HEK293 (cell line): Measurements from ENCODE around the gene SP2.
A peak's percentile ranks its signal among the peaks of the same experiment; 100 is the strongest.

Experiments used
- CTCF ChIA-PET: fragments of 350-600 bp; formaldehyde crosslinking; extraction: SDS; loops from one replicate; lab custom pipeline; 2021; ENCODE audit warnings: antibody characterized with exemption; lab: Yijun Ruan, JAX
- POLR2A ChIA-PET: fragments of 300-600 bp; formaldehyde crosslinking; extraction: SDS; loops from one replicate; lab custom pipeline; 2020; ENCODE audit warnings: antibody characterized with exemption, inconsistent platforms; lab: Yijun Ruan, JAX
- H3K27ac ChIP-seq: fragments of 200-500 bp; sonication (Bioruptor generic); 2 replicates; pipeline ENCODE4 v1.5.1; 2014; ENCODE audit warnings: low read depth, low read length, control low read depth, inconsistent platforms; ENCODE audit errors: extremely low read depth
- H3K36me3 ChIP-seq, 2 experiments: fragments of 200-500 bp in 1 of 2; sonication (Bioruptor generic) in 1 of 2; 1 replicate in 1 of 2; 2 replicates in 1 of 2; pipeline ENCODE4 v1.5.1; 2014 to 2017; ENCODE audit warnings: inconsistent platforms in 2 of 2, low read length in 2 of 2; ENCODE audit not compliant: control insufficient read depth in 2 of 2, insufficient read depth in 1 of 2
- H3K4me1 ChIP-seq: fragments of 200-500 bp; sonication (Bioruptor generic); 2 replicates; pipeline ENCODE4 v1.5.1; 2014; ENCODE audit warnings: mild to moderate bottlenecking, low read length, inconsistent platforms; ENCODE audit not compliant: control insufficient read depth, insufficient read depth
- H3K4me3 ChIP-seq: 2 replicates; pipeline ENCODE4 v1.5.1; 2011; ENCODE audit warnings: low read depth, mild to moderate bottlenecking, control low read depth, low read length, moderate library complexity
- H3K9me3 ChIP-seq: fragments of 200-500 bp; sonication (Bioruptor generic); 2 replicates; pipeline ENCODE4 v1.5.1; 2014; ENCODE audit warnings: low read depth, low read length, inconsistent platforms; ENCODE audit not compliant: control insufficient read depth, insufficient read depth
- BCL11A ChIP-seq: fragments of 450-650 bp; formaldehyde crosslinking; IDR thresholded peaks from 2 replicates; pipeline ENCODE4 v1.5.1; 2016; ENCODE audit warnings: low read depth, missing biosample characterization, missing genetic modification characterization
- GLI4 ChIP-seq: fragments of 450-650 bp; formaldehyde crosslinking; IDR thresholded peaks from 2 replicates; pipeline ENCODE4 v1.5.1; 2016; ENCODE audit warnings: missing biosample characterization, missing genetic modification characterization
- KLF16 ChIP-seq: fragments of 450-650 bp; formaldehyde crosslinking; IDR thresholded peaks from 2 replicates; pipeline ENCODE4 v1.5.1; 2017; ENCODE audit warnings: missing biosample characterization, missing genetic modification characterization
- KLF17 ChIP-seq: fragments of 450-650 bp; formaldehyde crosslinking; IDR thresholded peaks from 2 replicates; pipeline ENCODE4 v1.5.1; 2016; ENCODE audit warnings: missing biosample characterization, missing genetic modification characterization
- ZFHX2 ChIP-seq: fragments of 450-650 bp; formaldehyde crosslinking; conservative IDR thresholded peaks from 2 replicates; pipeline ENCODE4 v1.5.1; 2016; ENCODE audit warnings: missing biosample characterization, missing genetic modification characterization
- ZNF121 ChIP-seq: fragments of 450-650 bp; formaldehyde crosslinking; IDR thresholded peaks from 2 replicates; pipeline ENCODE4 v1.5.1; 2016; ENCODE audit warnings: missing biosample characterization, missing genetic modification characterization
- ZNF140 ChIP-seq: fragments of 450-650 bp; formaldehyde crosslinking; IDR thresholded peaks from 2 replicates; pipeline ENCODE4 v1.5.1; 2016; ENCODE audit warnings: missing biosample characterization, missing genetic modification characterization
- ZNF16 ChIP-seq: fragments of 450-650 bp; formaldehyde crosslinking; IDR thresholded peaks from 2 replicates; pipeline ENCODE4 v1.5.1; 2016; ENCODE audit warnings: low read depth, missing biosample characterization, missing genetic modification characterization
- ZNF169 ChIP-seq: fragments of 450-650 bp; formaldehyde crosslinking; IDR thresholded peaks from 2 replicates; pipeline ENCODE4 v1.5.1; 2016; ENCODE audit warnings: missing biosample characterization, missing genetic modification characterization
- ZNF335 ChIP-seq: fragments of 450-650 bp; formaldehyde crosslinking; conservative IDR thresholded peaks from 2 replicates; pipeline ENCODE4 v1.5.1; 2016; ENCODE audit warnings: missing biosample characterization, missing genetic modification characterization
- ZNF341 ChIP-seq: fragments of 450-650 bp; formaldehyde crosslinking; IDR thresholded peaks from 2 replicates; pipeline ENCODE4; 2016; ENCODE audit warnings: low read depth, missing biosample characterization, missing genetic modification characterization
- ZNF391 ChIP-seq: fragments of 450-650 bp; formaldehyde crosslinking; IDR thresholded peaks from 2 replicates; pipeline ENCODE4 v1.5.1; 2016; ENCODE audit warnings: low read depth, missing biosample characterization, missing genetic modification characterization, borderline replicate concordance
- ZNF394 ChIP-seq: fragments of 450-650 bp; formaldehyde crosslinking; IDR thresholded peaks from 2 replicates; pipeline ENCODE4 v1.5.1; 2016; ENCODE audit warnings: missing biosample characterization, missing genetic modification characterization, mild to moderate bottlenecking, moderate library complexity, borderline replicate concordance
- ZNF571 ChIP-seq: fragments of 450-650 bp; formaldehyde crosslinking; IDR thresholded peaks from 2 replicates; pipeline ENCODE4 v1.5.0; 2017; ENCODE audit warnings: missing biosample characterization, missing genetic modification characterization
- ZNF621 ChIP-seq: fragments of 450-650 bp; formaldehyde crosslinking; IDR thresholded peaks from 2 replicates; pipeline ENCODE4 v1.5.1; 2017; ENCODE audit warnings: missing biosample characterization, missing genetic modification characterization
- ZNF645 ChIP-seq: fragments of 450-650 bp; formaldehyde crosslinking; IDR thresholded peaks from 2 replicates; pipeline ENCODE4; 2016; ENCODE audit warnings: missing biosample characterization, missing genetic modification characterization
- ZNF664 ChIP-seq: fragments of 450-650 bp; formaldehyde crosslinking; IDR thresholded peaks from 2 replicates; pipeline ENCODE4 v1.5.1; 2016; ENCODE audit warnings: missing biosample characterization, missing genetic modification characterization
- TF ChIP-seq, protein P1 (sequence below): fragments of 450-650 bp; formaldehyde crosslinking; IDR thresholded peaks from 2 replicates; pipeline ENCODE4 v1.5.1; 2016; ENCODE audit warnings: missing biosample characterization, missing genetic modification characterization
- TF ChIP-seq, protein P2 (sequence below): fragments of 450-650 bp; formaldehyde crosslinking; IDR thresholded peaks from 2 replicates; pipeline ENCODE4 v1.5.1; 2016; ENCODE audit warnings: missing biosample characterization, missing genetic modification characterization
- TF ChIP-seq, protein P3 (sequence below): fragments of 450-650 bp; formaldehyde crosslinking; IDR thresholded peaks from 2 replicates; pipeline ENCODE4 v1.5.1; 2016; ENCODE audit warnings: missing biosample characterization, missing genetic modification characterization

SP2 gene

GRCh38 chr17:47941246-47942095, 45.4 kb downstream of the SP2 start, which contains the start of gene PNPO (continued):
- TF ChIP-seq, protein P1, sequence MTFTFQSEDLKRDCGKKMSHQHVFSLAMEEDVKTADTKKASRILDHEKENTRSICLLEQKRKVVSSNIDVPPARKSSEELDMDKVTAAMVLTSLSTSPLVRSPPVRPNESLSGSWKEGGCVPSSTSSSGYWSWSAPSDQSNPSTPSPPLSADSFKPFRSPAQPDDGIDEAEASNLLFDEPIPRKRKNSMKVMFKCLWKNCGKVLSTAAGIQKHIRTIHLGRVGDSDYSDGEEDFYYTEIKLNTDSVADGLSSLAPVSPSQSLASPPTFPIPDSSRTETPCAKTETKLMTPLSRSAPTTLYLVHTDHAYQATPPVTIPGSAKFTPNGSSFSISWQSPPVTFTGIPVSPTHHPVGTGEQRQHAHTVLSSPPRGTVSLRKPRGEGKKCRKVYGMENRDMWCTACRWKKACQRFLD (tag by site-specific recombination), result no peak
- TF ChIP-seq ZNF16 (tag by site-specific recombination) (no peak), ZNF571 (no peak), KLF17 (tag by site-specific recombination) (no peak), ZNF335 (peak; percentile 86), GLI4 (tag by site-specific recombination) (no peak), ZNF621 (tag by site-specific recombination) (no peak), KLF16 (tag by site-specific recombination) (peak; percentile 56; the same call in 1 of the 2 replicates)
- TF ChIP-seq, protein P2, sequence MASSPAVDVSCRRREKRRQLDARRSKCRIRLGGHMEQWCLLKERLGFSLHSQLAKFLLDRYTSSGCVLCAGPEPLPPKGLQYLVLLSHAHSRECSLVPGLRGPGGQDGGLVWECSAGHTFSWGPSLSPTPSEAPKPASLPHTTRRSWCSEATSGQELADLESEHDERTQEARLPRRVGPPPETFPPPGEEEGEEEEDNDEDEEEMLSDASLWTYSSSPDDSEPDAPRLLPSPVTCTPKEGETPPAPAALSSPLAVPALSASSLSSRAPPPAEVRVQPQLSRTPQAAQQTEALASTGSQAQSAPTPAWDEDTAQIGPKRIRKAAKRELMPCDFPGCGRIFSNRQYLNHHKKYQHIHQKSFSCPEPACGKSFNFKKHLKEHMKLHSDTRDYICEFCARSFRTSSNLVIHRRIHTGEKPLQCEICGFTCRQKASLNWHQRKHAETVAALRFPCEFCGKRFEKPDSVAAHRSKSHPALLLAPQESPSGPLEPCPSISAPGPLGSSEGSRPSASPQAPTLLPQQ (tag by site-specific recombination), result peak; percentile 32; the same call in 1 of the 2 replicates

GRCh38 chr17:47942096-47942510, 46.1 kb downstream of the SP2 start:
- TF ChIP-seq ZNF169 (tag by site-specific recombination) (no peak), ZNF341 (tag by site-specific recombination) (peak; percentile 42; the same call in 1 of the 2 replicates), ZNF335 (peak; percentile 96), BCL11A (no peak), ZNF645 (no peak)
- TF ChIP-seq, protein P3, sequence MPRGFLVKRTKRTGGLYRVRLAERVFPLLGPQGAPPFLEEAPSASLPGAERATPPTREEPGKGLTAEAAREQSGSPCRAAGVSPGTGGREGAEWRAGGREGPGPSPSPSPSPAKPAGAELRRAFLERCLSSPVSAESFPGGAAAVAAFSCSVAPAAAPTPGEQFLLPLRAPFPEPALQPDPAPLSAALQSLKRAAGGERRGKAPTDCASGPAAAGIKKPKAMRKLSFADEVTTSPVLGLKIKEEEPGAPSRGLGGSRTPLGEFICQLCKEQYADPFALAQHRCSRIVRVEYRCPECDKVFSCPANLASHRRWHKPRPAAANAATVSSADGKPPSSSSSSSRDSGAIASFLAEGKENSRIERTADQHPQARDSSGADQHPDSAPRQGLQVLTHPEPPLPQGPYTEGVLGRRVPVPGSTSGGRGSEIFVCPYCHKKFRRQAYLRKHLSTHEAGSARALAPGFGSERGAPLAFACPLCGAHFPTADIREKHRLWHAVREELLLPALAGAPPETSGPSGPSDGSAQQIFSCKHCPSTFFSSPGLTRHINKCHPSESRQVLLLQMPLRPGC, result no peak
- POLR2A ChIA-PET, result interaction anchor here (0.6 to 3.8 kb wide), 11 partner anchors 12 to 166 kb away, joined by 3 to 37 read pairs (median 8); partner anchors contain the start of genes CDK5RAP3, NFE2L1, PRR15L and SNX11
- Histone ChIP-seq H3K36me3 (peaks cover 0 to 38% of the 10 kb centered on the region in 2 experiments; a peak in 1 of 3 replicates), H3K4me3 (peak overlapping the region; percentile 79), H3K9me3 (no peaks in the 10 kb centered on the region), H3K27ac (peak overlapping the region; percentile 61; the same call in 1 of the 2 replicates), H3K4me1 (no peaks in the 10 kb centered on the region)
- CTCF ChIA-PET, result interaction anchor here (0.6 to 22.4 kb wide), 10 partner anchors 9 to 432 kb away, joined by 3 to 592 read pairs (median 6); partner anchors contain the start of genes CDK5RAP3 and SCRN2

DNA sequence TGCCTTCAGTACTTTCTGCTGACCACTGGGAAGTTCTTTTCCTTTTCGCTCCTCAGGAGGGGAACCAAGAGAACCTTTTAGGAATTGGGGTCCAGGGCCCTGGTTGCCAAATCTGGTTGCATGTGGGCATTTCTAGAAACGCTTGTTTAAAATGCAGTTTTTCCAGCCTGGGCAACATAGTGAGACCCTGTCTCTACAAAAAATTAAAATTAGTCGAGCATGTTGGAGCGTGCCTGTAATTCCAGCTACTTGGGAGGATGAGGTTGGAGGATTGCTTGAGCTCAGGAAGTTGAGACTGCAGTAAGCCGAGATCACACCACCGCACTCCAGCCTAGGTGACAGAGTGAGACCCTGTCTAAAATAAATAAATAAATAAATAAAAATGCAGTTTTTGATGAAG, 46.5 kb downstream of the SP2 start:
- H3K9me3 ChIP-seq, result no peaks in the 10 kb centered on the region
- ChIA-PET POLR2A (interaction anchor here (0.7 to 3.8 kb wide), 7 partner anchors 12 to 165 kb away, joined by 6 to 37 read pairs (median 14); partner anchors contain the start of genes CDK5RAP3, NFE2L1, PRR15L and SNX11), CTCF (interaction anchor here (0.6 to 22.4 kb wide), 11 partner anchors 8 to 432 kb away, joined by 3 to 592 read pairs (median 4); partner anchors contain the start of gene CDK5RAP3)
- TF ChIP-seq ZNF394 (tag by site-specific recombination), result no peak
- no peak for TF ChIP-seq ZFHX2 (tag by site-specific recombination)
- no peak for TF ChIP-seq ZNF140 (tag by site-specific recombination)
- TF ChIP-seq ZNF664 (tag by site-specific recombination), result no peak
- TF ChIP-seq ZNF121 (tag by site-specific recombination), result peak; percentile 95
- TF ChIP-seq ZNF391, result no peak
- peaks cover 0 to 39% of the 10 kb centered on the region in 2 experiments; a peak in 2 of 3 replicates for H3K36me3 ChIP-seq
- H3K4me1 ChIP-seq, result no peaks in the 10 kb centered on the region
- H3K4me3 ChIP-seq, result peak overlapping the region; percentile 79
- no peak overlapping the region for H3K27ac ChIP-seq
